ENCODE data around the gene SPOCK1.
"Not testable (repeated sequence)": the region's sequence is repeated elsewhere in the genome, so short reads cannot be mapped to it uniquely, and the experiment has no call there.

SPOCK1 gene

GRCh38 chr5:137500615-137501225, 1.6 kb upstream of the SPOCK1 start:
- Histone ChIP-seq H3K4me3 (no peak overlapping the region), H3K27me3 (peaks cover 0 to 7% of the 10 kb centered on the region in 2 donors), H3K4me1 (peaks cover 0 to 18% (median 11%) of the 10 kb centered on the region in 4 donors), H3K9me3 (no peaks in the 10 kb centered on the region), H3K27ac (no peak overlapping the region), H3K36me3 (no peaks in the 10 kb centered on the region)
- no peak for TF ChIP-seq CTCF (IDR thresholded peaks at IDR 0.05)
- no peak for DNase-seq
- intact Hi-C loops (cut with DNase I; ENCODE audit: low total_unique reads): no loop called here

GRCh38 chr5:137499506-137499847, 351 bp upstream of the SPOCK1 start:
- intact Hi-C loops (cut with DNase I; ENCODE audit: low total_unique reads): loop anchor here (5.0 to 10.0 kb wide), 2 partner anchors 177 to 695 kb away; no protein-coding TSS in a partner anchor
- not testable (repeated sequence) for H3K4me3 ChIP-seq, H3K36me3 ChIP-seq, H3K27ac ChIP-seq, H3K27me3 ChIP-seq, DNase-seq, H3K9me3 ChIP-seq
- H3K4me1 ChIP-seq: peaks cover 0 to 18% (median 11%) of the 10 kb centered on the region in 4 donors

- DNase-seq: peak in 1 of 2 donors; percentile 72
- peak overlapping the region; percentile 62 for H3K27ac ChIP-seq
- H3K4me3 ChIP-seq: peak overlapping the region; percentile 60 to 75
- peaks cover 0 to 7% of the 10 kb centered on the region in 2 donors for H3K27me3 ChIP-seq
- intact Hi-C loops (cut with DNase I; ENCODE audit: low total_unique reads): loop anchor here (5.0 to 10.0 kb wide), 2 partner anchors 176 to 694 kb away; no protein-coding TSS in a partner anchor
- no peaks in the 10 kb centered on the region for H3K9me3 ChIP-seq
- H3K4me1 ChIP-seq: peaks cover 0 to 18% (median 11%) of the 10 kb centered on the region in 4 donors
- no peak for TF ChIP-seq CTCF (IDR thresholded peaks at IDR 0.05)
- no peaks in the 10 kb centered on the region for H3K36me3 ChIP-seq
These were observed 808 bp downstream of the SPOCK1 start for GRCh38 chr5:137498301-137498735.

- no peak for TF ChIP-seq CTCF (IDR thresholded peaks at IDR 0.05)
- Histone ChIP-seq H3K27me3 (peaks cover 0 to 7% of the 10 kb centered on the region in 2 donors), H3K4me3 (peak overlapping the region; percentile 60 to 75), H3K4me1 (peaks cover 0 to 18% (median 11%) of the 10 kb centered on the region in 4 donors), H3K9me3 (no peaks in the 10 kb centered on the region), H3K27ac (peak overlapping the region; percentile 62), H3K36me3 (no peaks in the 10 kb centered on the region)
- DNase-seq: no peak
- intact Hi-C loops (cut with DNase I; ENCODE audit: low total_unique reads): loop anchor here (5.0 to 10.0 kb wide), 2 partner anchors 175 to 693 kb away; no protein-coding TSS in a partner anchor
These were observed 1.5 kb downstream of the SPOCK1 start for GRCh38 chr5:137497396-137498290.

GRCh38 chr5:137496919-137497318, 2.2 kb downstream of the SPOCK1 start:
- intact Hi-C loops (cut with DNase I; ENCODE audit: low total_unique reads): loop anchor here (5.0 to 10.0 kb wide), 2 partner anchors 175 to 692 kb away; no protein-coding TSS in a partner anchor
- Histone ChIP-seq H3K27ac (no peak overlapping the region), H3K36me3 (no peaks in the 10 kb centered on the region), H3K27me3 (peaks cover 0 to 7% of the 10 kb centered on the region in 2 donors), H3K4me1 (peaks cover 0 to 18% (median 11%) of the 10 kb centered on the region in 4 donors), H3K9me3 (no peaks in the 10 kb centered on the region), H3K4me3 (no peak overlapping the region)
- no peak for DNase-seq
- no peak for TF ChIP-seq CTCF (IDR thresholded peaks at IDR 0.05)

All from tibial artery (tissue), 4 donors.